H1 (cell line): ENCODE data around the gene CD1B. TPM values are rescaled to one million over a fixed set of nuclear protein-coding genes. Genes with fewer than 3 reads are reported as not detected.

Source experiments
- CTCF ChIA-PET: fragments of 300-600 bp; sonication (Branson Sonifier 250); formaldehyde crosslinking; loops from one replicate; lab custom pipeline; 2021; ENCODE audit not compliant: partially characterized antibody; lab: Charles Lee
- POLR2A ChIA-PET: fragments of 300-600 bp; sonication (Branson Sonifier 250); formaldehyde crosslinking; loops from one replicate; lab custom pipeline; 2021; ENCODE audit warnings: inconsistent platforms; ENCODE audit not compliant: partially characterized antibody; lab: Charles Lee
- DNase-seq, 2 experiments: peaks; one replicate each; pipeline versions ENCODE4 v3.0.0 to v3.0.0-alpha.2; 2010 to 2022; ENCODE audit warnings: low spot score in 2 of 2, low read depth in 1 of 2, mixed read lengths in 1 of 2
- FAIRE-seq: peaks from 2 replicates; lab custom pipeline; 2011; peaks lifted over from hg19 to GRCh38; lab: Jason Lieb, UNC
- H2AFZ ChIP-seq: 2 replicates; pipeline ENCODE4 v1.8.1; 2012; ENCODE audit warnings: low read length, inconsistent platforms
- H2AK5ac ChIP-seq: 2 replicates; pipeline ENCODE4 v1.6.1; 2013; ENCODE audit warnings: low read depth, low read length
- H2BK120ac ChIP-seq: replicated peaks from 2 replicates; pipeline ENCODE3; 2013; ENCODE audit warnings: low read depth, low read length, inconsistent platforms
- H2BK12ac ChIP-seq: 2 replicates; pipeline ENCODE4 v1.6.1; 2013; ENCODE audit warnings: low read depth, low read length
- H2BK15ac ChIP-seq: 2 replicates; pipeline ENCODE4 v1.6.1; 2013; ENCODE audit warnings: low read length
- H2BK20ac ChIP-seq: 2 replicates; pipeline ENCODE4 v1.6.1; 2013; ENCODE audit warnings: low read length
- H2BK5ac ChIP-seq: 2 replicates; pipeline ENCODE4 v1.6.1; 2013; ENCODE audit warnings: low read depth, low read length
- H3K14ac ChIP-seq: 2 replicates; pipeline ENCODE4 v1.6.1; 2013; ENCODE audit warnings: inconsistent platforms; ENCODE audit not compliant: insufficient read length
- H3K18ac ChIP-seq: 2 replicates; pipeline ENCODE4 v1.6.1; 2013; ENCODE audit warnings: low read length; ENCODE audit errors: extremely low read depth
- H3K23ac ChIP-seq: 2 replicates; pipeline ENCODE4 v1.6.1; 2013; ENCODE audit warnings: inconsistent platforms; ENCODE audit not compliant: insufficient read length
- H3K23me2 ChIP-seq: 2 replicates; pipeline ENCODE4 v1.6.1; 2013; ENCODE audit warnings: low read depth, low read length
- H3K27ac ChIP-seq: 2 replicates; pipeline ENCODE4 v1.6.1; 2011; ENCODE audit warnings: low read depth, low read length, inconsistent platforms
- H3K27me3 ChIP-seq, 4 experiments: replicated peaks in 1 of 4; 1 replicate in 1 of 4; 2 replicates in 3 of 4; pipeline versions ENCODE4 v1.6.1 to v1.8.1; 2011 to 2013; ENCODE audit warnings: low read length in 3 of 4, mild to moderate bottlenecking in 3 of 4, inconsistent platforms in 2 of 4, mixed read lengths in 2 of 4, moderate library complexity in 1 of 4; ENCODE audit not compliant: control insufficient read depth in 3 of 4, insufficient read depth in 3 of 4; ENCODE audit errors: extremely low read depth in 1 of 4
- H3K36me3 ChIP-seq, 4 experiments: 2 replicates each; pipeline versions ENCODE4 v1.6.1 to v1.8.1; 2011 to 2013; ENCODE audit warnings: mild to moderate bottlenecking in 4 of 4, low read length in 3 of 4, moderate library complexity in 2 of 4, control low read depth in 1 of 4, inconsistent platforms in 1 of 4; ENCODE audit not compliant: insufficient read depth in 4 of 4, control insufficient read depth in 2 of 4
- H3K4ac ChIP-seq: replicated peaks from 2 replicates; pipeline ENCODE3; 2013; ENCODE audit warnings: low read length, low read depth, mixed read lengths, inconsistent platforms; ENCODE audit not compliant: insufficient read length
- H3K4me1 ChIP-seq, 4 experiments: replicated peaks in 1 of 4; 1 replicate in 1 of 4; 2 replicates in 3 of 4; pipeline versions ENCODE4 v1.6.1 to v1.8.1; 2011 to 2013; ENCODE audit warnings: low read length in 3 of 4, inconsistent platforms in 2 of 4, mixed read lengths in 1 of 4; ENCODE audit not compliant: insufficient read depth in 4 of 4, control insufficient read depth in 3 of 4
- H3K4me2 ChIP-seq, 2 experiments: 2 replicates each; pipeline versions ENCODE4 v1.6.1 to v1.8.1; 2011 to 2013; ENCODE audit warnings: low read depth in 2 of 2, low read length in 2 of 2, control low read depth in 1 of 2, inconsistent platforms in 1 of 2, mild to moderate bottlenecking in 1 of 2; ENCODE audit not compliant: insufficient read depth in 1 of 2
- H3K4me3 ChIP-seq, 4 experiments: fragments of 200-600, 300-600 bp in 1 of 4; sonication (generic), shearing (Covaris generic), sonication (Bioruptor Twin) in 1 of 4; 2 replicates each; pipeline versions ENCODE4 v1.5.1 to v1.8.1; 2011 to 2016; ENCODE audit warnings: low read length in 4 of 4, low read depth in 3 of 4, control low read depth in 2 of 4, inconsistent platforms in 2 of 4, mild to moderate bottlenecking in 2 of 4, mixed read lengths in 1 of 4, moderate library complexity in 1 of 4; ENCODE audit not compliant: insufficient read depth in 2 of 4; ENCODE audit errors: extremely low read depth in 1 of 4
- H3K56ac ChIP-seq: replicated peaks from 2 replicates; pipeline ENCODE3; 2013; ENCODE audit warnings: low read depth, mild to moderate bottlenecking, mixed read lengths, low read length, inconsistent platforms; ENCODE audit not compliant: insufficient read length
- H3K79me1 ChIP-seq: 2 replicates; pipeline ENCODE4 v1.6.1; 2013; ENCODE audit warnings: low read depth, low read length, control low read depth
- H3K79me2 ChIP-seq, 2 experiments: 2 replicates each; pipeline versions ENCODE4 v1.6.1 to v1.8.1; 2012 to 2013; ENCODE audit warnings: low read length in 2 of 2, mild to moderate bottlenecking in 2 of 2, inconsistent platforms in 1 of 2; ENCODE audit not compliant: insufficient read depth in 2 of 2, control insufficient read depth in 1 of 2
- H3K9ac ChIP-seq, 4 experiments: replicated peaks in 1 of 4; 1 replicate in 1 of 4; 2 replicates in 3 of 4; pipeline versions ENCODE4 v1.6.1 to v1.8.1; 2011 to 2013; ENCODE audit warnings: low read depth in 3 of 4, low read length in 3 of 4, control low read depth in 2 of 4, mild to moderate bottlenecking in 2 of 4, moderate library complexity in 2 of 4, inconsistent platforms in 1 of 4; ENCODE audit errors: extremely low read depth in 1 of 4
- H3K9me3 ChIP-seq, 2 experiments: 2 replicates each; pipeline versions ENCODE4 v1.6.1 to v1.8.1; 2012 to 2013; ENCODE audit warnings: mild to moderate bottlenecking in 2 of 2, moderate library complexity in 2 of 2, control low read depth in 1 of 2, inconsistent platforms in 1 of 2, low read depth in 1 of 2, low read length in 1 of 2, mixed read lengths in 1 of 2; ENCODE audit not compliant: insufficient read depth in 2 of 2
- H4K20me1 ChIP-seq, 2 experiments: replicated peaks in 1 of 2; 2 replicates each; pipeline versions ENCODE3 to v1.8.1; 2011 to 2013; ENCODE audit warnings: inconsistent platforms in 2 of 2, low read length in 2 of 2, mild to moderate bottlenecking in 1 of 2; ENCODE audit not compliant: insufficient read depth in 2 of 2, control insufficient read depth in 1 of 2
- H4K5ac ChIP-seq: 2 replicates; pipeline ENCODE4 v1.6.1; 2013; ENCODE audit warnings: low read length, low read depth, mixed read lengths, inconsistent platforms; ENCODE audit not compliant: insufficient read length
- H4K8ac ChIP-seq: 2 replicates; pipeline ENCODE4 v1.8.0; 2013; ENCODE audit warnings: mild to moderate bottlenecking, moderate library complexity, low read length, inconsistent platforms; ENCODE audit not compliant: insufficient read depth; ENCODE audit errors: extremely low read depth
- H4K91ac ChIP-seq: replicated peaks from 2 replicates; pipeline ENCODE3; 2013; ENCODE audit warnings: low read length, mixed read lengths, inconsistent platforms; ENCODE audit not compliant: insufficient read length
- CBX5 ChIP-seq: fragments of 300-800, 300-1000 bp; sonication (generic); IDR thresholded peaks from 2 replicates; pipeline ENCODE4 v1.7.1; 2016; ENCODE audit warnings: antibody characterized with exemption, low read length, low read depth
- CBX8 ChIP-seq: fragments of 300-800, 300-1000 bp; sonication (generic); IDR thresholded peaks from 2 replicates; pipeline ENCODE4 v1.7.1; 2016; ENCODE audit warnings: low read depth, low read length, borderline replicate concordance
- CEBPB ChIP-seq: IDR thresholded peaks from 2 replicates; pipeline ENCODE4 v1.6.1; 2012; ENCODE audit warnings: low read depth, low read length
- CTBP2 ChIP-seq: IDR thresholded peaks from 2 replicates; pipeline ENCODE4 v1.7.0; 2011; ENCODE audit warnings: borderline replicate concordance, mild to moderate bottlenecking, moderate library complexity, mixed read lengths, low read length; ENCODE audit not compliant: insufficient read depth, insufficient read length
- FOSL1 ChIP-seq: IDR thresholded peaks from 2 replicates; pipeline ENCODE4 v1.6.1; 2011; ENCODE audit warnings: mild to moderate bottlenecking, low read depth, low read length, moderate library complexity; ENCODE audit not compliant: insufficient read depth
- GABPA ChIP-seq: IDR thresholded peaks from 2 replicates; pipeline ENCODE4 v1.6.1; 2011; ENCODE audit warnings: mild to moderate bottlenecking, low read length, moderate library complexity, borderline replicate concordance; ENCODE audit not compliant: insufficient read depth
- GTF2F1 ChIP-seq: IDR thresholded peaks from 2 replicates; pipeline ENCODE4 v1.6.1; 2012; ENCODE audit warnings: low read depth, low read length, improper control_type of control experiment, borderline replicate concordance
- JUN ChIP-seq: IDR thresholded peaks from 2 replicates; pipeline ENCODE4 v1.6.1; 2011; ENCODE audit warnings: low read depth, mild to moderate bottlenecking, improper control_type of control experiment, low read length
- KDM4A ChIP-seq: IDR thresholded peaks from one replicate; pipeline ENCODE4 v1.7.1; 2012; ENCODE audit warnings: low read depth, mild to moderate bottlenecking, moderate library complexity, low read length, inconsistent platforms; ENCODE audit not compliant: severe bottlenecking
- SIRT6 ChIP-seq: IDR thresholded peaks from one replicate; pipeline ENCODE4 v1.7.1; 2012; ENCODE audit warnings: low read length, inconsistent platforms
- SP2 ChIP-seq: IDR thresholded peaks from 2 replicates; pipeline ENCODE4 v1.6.1; 2012; ENCODE audit warnings: mild to moderate bottlenecking, low read length, inconsistent platforms
- WGBS, 2 experiments: shearing (Covaris generic) in 1 of 2; methylation state at CpG; one replicate each; pipeline versions ENCODE4 v1.1.6 to v1.1.7; 2013 to 2015; ENCODE audit warnings: low lambda C conversion rate in 2 of 2, mixed read lengths in 2 of 2, inconsistent platforms in 1 of 2, low coverage in 1 of 2, missing lambda C conversion rate in 1 of 2; ENCODE audit not compliant: insufficient replicate concordance in 2 of 2, insufficient coverage in 1 of 2, insufficient read length in 1 of 2; ENCODE audit errors: extremely low coverage in 1 of 2, missing lambda C conversion rate in 1 of 2; 5-methylcytosine and 5-hydroxymethylcytosine counted together
- polyA plus RNA-seq, 7 experiments: library from polyadenylated mRNA; depleted of rRNA in 3 of 7; stranded (reverse) in 5 of 7; unstranded in 2 of 7; fragments of >200 nt in 5 of 7; fragments of 200-250 nt in 2 of 7; gene quantifications; 1 replicate in 5 of 7; 2 replicates in 1 of 7; 4 replicates in 1 of 7; pipeline versions ENCODE4 v1.2.1 to v1.2.3, GENCODE V29; 2011 to 2013; ENCODE audit warnings: missing spikeins in 2 of 7, mixed read lengths in 2 of 7
- total RNA-seq: library from RNA; stranded (reverse); fragmentation: NEBNext Ultra II Directional; extraction: Animal tissue kit (Norgen Biotek cat#: 25700); gene quantifications from 2 replicates; pipeline ENCODE4 v1.2.1, GENCODE V29; 2021
- TF ChIP-seq, protein P1 (sequence below): IDR thresholded peaks from 2 replicates; pipeline ENCODE4 v1.6.1; 2012; ENCODE audit warnings: inconsistent platforms

The CD1B gene
- total and polyA plus RNA-seq, 2 of the 8 experiments (the other 6 are each of a cell fraction or from before 2014, with no cell fraction given), result not detected

DNA sequence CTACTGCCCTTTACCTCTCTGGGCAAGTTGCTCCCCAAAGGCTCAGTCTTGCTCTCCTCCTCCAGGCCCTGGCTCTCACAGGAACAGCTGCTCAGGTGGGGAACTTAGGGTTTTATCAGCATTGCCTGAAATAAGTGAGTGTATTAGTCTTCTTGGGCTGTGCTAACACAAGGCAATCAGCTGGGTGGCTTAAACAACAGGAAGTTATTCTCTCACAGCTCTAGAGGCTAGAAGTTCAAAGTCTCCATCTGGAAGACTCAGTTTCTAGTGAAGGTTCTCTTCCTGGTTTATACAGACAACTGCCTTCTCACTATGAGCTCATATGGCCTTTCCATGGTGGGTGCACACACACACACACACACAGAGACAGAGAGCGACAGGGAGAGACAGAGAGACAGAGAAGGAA is 44.4 kb downstream of the CD1B start:
- Histone ChIP-seq H3K4ac (no peak overlapping the region), H3K36me3 (no peaks in the 10 kb centered on the region), H3K27me3 (no peaks in the 10 kb centered on the region), H3K4me2 (no peak overlapping the region), H4K5ac (no peak overlapping the region), H4K20me1 (no peaks in the 10 kb centered on the region), H3K9ac (no peak overlapping the region), H3K27ac (no peak overlapping the region), H3K23me2 (no peaks in the 10 kb centered on the region), H3K14ac (no peak overlapping the region), H3K79me2 (no peaks in the 10 kb centered on the region), H3K9me3 (no peaks in the 10 kb centered on the region), H2BK120ac (no peak overlapping the region), H4K8ac (no peak overlapping the region), H2BK5ac (no peak overlapping the region), H2BK20ac (no peak overlapping the region), H3K4me1 (peaks cover 0 to 5% (median 0%) of the 10 kb centered on the region in 4 experiments; a peak in 1 of 7 replicates), H2BK15ac (no peak overlapping the region), H3K79me1 (no peaks in the 10 kb centered on the region), H2BK12ac (no peak overlapping the region), H3K4me3 (no peak overlapping the region), H4K91ac (no peak overlapping the region), H2AK5ac (no peak overlapping the region), H3K23ac (no peak overlapping the region), H2AFZ (no peak overlapping the region), H3K18ac (no peak overlapping the region), H3K56ac (no peak overlapping the region)
- WGBS, 2 experiments, result 75% methylated on average over 1 of the region's 1 CpG; no CpG with 5 or more reads in 1 of the 2 experiments
- no peak for DNase-seq
- ChIA-PET POLR2A (no interaction called here), CTCF (interaction anchor here (2.5 kb wide), 1 partner anchor 83 kb away, joined by 5 read pairs; no protein-coding TSS in a partner anchor)
- TF ChIP-seq SP2 (no peak), CTBP2 (no peak), CEBPB (no peak), GTF2F1 (no peak), FOSL1 (no peak), JUN (no peak), CBX8 (no peak), CBX5 (no peak), SIRT6 (no peak), GABPA (no peak), KDM4A (no peak)
- TF ChIP-seq, protein P1, sequence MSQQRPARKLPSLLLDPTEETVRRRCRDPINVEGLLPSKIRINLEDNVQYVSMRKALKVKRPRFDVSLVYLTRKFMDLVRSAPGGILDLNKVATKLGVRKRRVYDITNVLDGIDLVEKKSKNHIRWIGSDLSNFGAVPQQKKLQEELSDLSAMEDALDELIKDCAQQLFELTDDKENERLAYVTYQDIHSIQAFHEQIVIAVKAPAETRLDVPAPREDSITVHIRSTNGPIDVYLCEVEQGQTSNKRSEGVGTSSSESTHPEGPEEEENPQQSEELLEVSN, result no peak
- FAIRE-seq, result no peak
